Panc1 (cell line): ENCODE measurements around the gene PTGDS. TPM values are rescaled to one million over a fixed set of nuclear protein-coding genes. Genes with fewer than 3 reads are reported as not detected.

Experiments used
- ATAC-seq: fragments of 200-7000 bp; cut with Tn5 transposase; 2 replicates; pipeline ENCODE4 v1.9.1; 2020; ENCODE audit warnings: mild to moderate bottlenecking, moderate library complexity
- BruUV-seq: library from RNA; stranded (reverse); fragments of 400-500 nt; replicated peaks from 2 replicates; lab custom pipeline; 2021; lab: Mats Ljungman, UMichigan
- CTCF ChIA-PET: fragments of 300-600 bp; sonication (Branson Sonifier 250); formaldehyde crosslinking; loops from one replicate; lab custom pipeline; 2022; ENCODE audit warnings: antibody characterized with exemption; lab: Charles Lee
- POLR2A ChIA-PET: fragments of 300-600 bp; sonication (Branson Sonifier 250); formaldehyde crosslinking; loops from one replicate; lab custom pipeline; 2022; ENCODE audit warnings: antibody characterized with exemption; lab: Charles Lee
- DNase-seq: peaks from one replicate; pipeline ENCODE4 v3.0.0-alpha.2; 2010; ENCODE audit warnings: low read depth, low spot score
- H3K27ac ChIP-seq: 2 replicates; pipeline ENCODE4 v1.5.1; 2011; ENCODE audit warnings: mild to moderate bottlenecking, low read length, inconsistent platforms
- H3K27me3 ChIP-seq: fragments of 200-500 bp; sonication (Bioruptor generic); 2 replicates; pipeline ENCODE4 v1.6.0; 2014; ENCODE audit warnings: low read length, inconsistent platforms; ENCODE audit not compliant: control insufficient read depth, insufficient read depth
- H3K36me3 ChIP-seq: fragments of 200-500 bp; sonication (Bioruptor generic); 2 replicates; pipeline ENCODE4 v1.5.1; 2014; ENCODE audit warnings: inconsistent platforms, mild to moderate bottlenecking, low read length, moderate library complexity; ENCODE audit not compliant: control insufficient read depth, insufficient read depth
- H3K4me1 ChIP-seq: 2 replicates; pipeline ENCODE4 v1.5.1; 2011; ENCODE audit warnings: inconsistent platforms, mild to moderate bottlenecking, low read length, moderate library complexity; ENCODE audit not compliant: control insufficient read depth, insufficient read depth
- H3K4me3 ChIP-seq, 2 experiments: 2 replicates each; pipeline ENCODE4 v1.5.1; 2011 to 2012; ENCODE audit warnings: low read depth in 2 of 2, low read length in 2 of 2, mild to moderate bottlenecking in 2 of 2, inconsistent platforms in 1 of 2, moderate library complexity in 1 of 2
- H3K9me3 ChIP-seq: fragments of 200-500 bp; sonication (Bioruptor generic); 2 replicates; pipeline ENCODE4 v1.5.1; 2014; ENCODE audit warnings: low read depth, mild to moderate bottlenecking, inconsistent platforms, low read length, moderate library complexity; ENCODE audit not compliant: control insufficient read depth, insufficient read depth
- CTCF ChIP-seq: fragments of 450-650 bp; IDR thresholded peaks from 2 replicates; pipeline ENCODE4 v1.5.1; 2017; ENCODE audit warnings: mild to moderate bottlenecking
- POLR2AphosphoS5 ChIP-seq: IDR thresholded peaks from 2 replicates; pipeline ENCODE4 v1.6.1; 2012; ENCODE audit warnings: mild to moderate bottlenecking, low read depth, low read length, moderate library complexity
- REST ChIP-seq, 2 experiments: IDR thresholded peaks; 2 replicates each; pipeline ENCODE4 v1.6.1; 2011 to 2012; ENCODE audit warnings: low read depth in 2 of 2, control low read depth in 1 of 2, low read length in 1 of 2, mild to moderate bottlenecking in 1 of 2, moderate library complexity in 1 of 2; ENCODE audit not compliant: insufficient read depth in 1 of 2
- SIN3A ChIP-seq: IDR thresholded peaks from 2 replicates; pipeline ENCODE4 v1.6.1; 2012; ENCODE audit warnings: low read depth, mild to moderate bottlenecking, low read length, moderate library complexity, borderline replicate concordance; ENCODE audit not compliant: insufficient read depth
- TCF7L2 ChIP-seq: IDR thresholded peaks from 2 replicates; pipeline ENCODE4 v1.6.1; 2011; ENCODE audit warnings: mild to moderate bottlenecking, low read depth, low read length, inconsistent platforms
- in situ Hi-C: cut with HindIII; loops from 2 replicates; pipeline ENCODE4 v1.10.0; 2016; ENCODE audit warnings: low sequenced_read_pairs, low pct_unique_long_range_greater_than_20kb
- intact Hi-C: fragments of 100-400 bp; cut with micrococcal nuclease; formaldehyde crosslinking; loops from one replicate; pipeline ENCODE4 v1.10.0; 2022; ENCODE audit not compliant: unreplicated experiment
- total RNA-seq: library from RNA; stranded (reverse); gene quantifications from one replicate; pipeline ENCODE4 v1.2.1, GENCODE V29; 2021; ENCODE audit not compliant: unreplicated experiment

Gene PTGDS
- total RNA-seq, 1 experiment from 2014 or later, result 13.7 TPM

GRCh38 chr9:137012694-137013570 lies 35.6 kb downstream of the PTGDS start:
- no peak for ATAC-seq
- no peak for DNase-seq
- H3K9me3 ChIP-seq, result no peaks in the 10 kb centered on the region
- ChIA-PET POLR2A (no interaction called here), CTCF (no interaction called here)
- H3K4me1 ChIP-seq, result no peaks in the 10 kb centered on the region
- in situ Hi-C loops, result no loop called here
- intact Hi-C loops, result no loop called here
- no peak overlapping the region for H3K4me3 ChIP-seq
- H3K36me3 ChIP-seq, result no peaks in the 10 kb centered on the region
- H3K27ac ChIP-seq, result no peak overlapping the region
- no TSS peak for BruUV-seq
- TF ChIP-seq TCF7L2, result no peak
- TF ChIP-seq SIN3A, result no peak
- TF ChIP-seq REST (IDR thresholded peaks at IDR 0.05; ENCODE audit: insufficient read depth in 1 of 2, low read depth in 2 of 2, low read length in 1 of 2), result no peak
- TF ChIP-seq CTCF, result no peak
- no peak for TF ChIP-seq POLR2AphosphoS5
- H3K27me3 ChIP-seq, result no peaks in the 10 kb centered on the region

GRCh38 chr9:137013571-137013940 lies 36.3 kb downstream of the PTGDS start:
- CTCF ChIA-PET, result no interaction called here
- Histone ChIP-seq H3K4me1 (no peaks in the 10 kb centered on the region), H3K4me3 (no peak overlapping the region), H3K36me3 (no peaks in the 10 kb centered on the region), H3K9me3 (no peaks in the 10 kb centered on the region), H3K27ac (no peak overlapping the region), H3K27me3 (no peaks in the 10 kb centered on the region)
- in situ Hi-C loops, result no loop called here
- DNase-seq (no peak), ATAC-seq (no peak)
- TF ChIP-seq TCF7L2, result no peak
- no peak for TF ChIP-seq POLR2AphosphoS5
- TF ChIP-seq REST (IDR thresholded peaks at IDR 0.05; ENCODE audit: insufficient read depth in 1 of 2, low read depth in 2 of 2, low read length in 1 of 2), result no peak
- no peak for TF ChIP-seq CTCF
- TF ChIP-seq SIN3A, result no peak
- BruUV-seq, result no TSS peak
- POLR2A ChIA-PET, result no interaction called here
- intact Hi-C loops, result no loop called here
